ENCODE measurements around the gene FBRSL1. TPM values are rescaled to one million over a fixed set of nuclear protein-coding genes. Genes with fewer than 3 reads are reported as not detected.

The FBRSL1 gene
- total and polyA plus RNA-seq, 10 donors, result 14.3 to 161 (median 49.8) TPM

GRCh38 chr12:132506328-132507160 lies 16.6 kb downstream of the FBRSL1 start:
- TF ChIP-seq POLR2AphosphoS5 (IDR thresholded peaks at IDR 0.05) (peak; percentile 61 to 88 (median 86)), POLR2A (IDR thresholded peaks at IDR 0.05) (peak in 1 of 3 donors; percentile 19), CTCF (IDR thresholded peaks at IDR 0.05 in 8 of 11, conservative IDR thresholded peaks at IDR 0.05 in 3 of 11) (no peak)
- H3K4me3 ChIP-seq, result peak overlapping the region in 2 of 8 donors; percentile 15 to 47
- H3K4me1 ChIP-seq, result peaks cover 47 to 94% (median 72%) of the 10 kb centered on the region in 6 donors
- 20 to 28% (median 21%) methylated on average over 26 to 32 of the region's 32 CpGs for WGBS, 5 donors
- peaks cover 0 to 38% (median 26%) of the 10 kb centered on the region in 6 donors for H3K36me3 ChIP-seq
- no peaks in the 10 kb centered on the region for H3K9me3 ChIP-seq
- DNase-seq, result peak; percentile 93
- peak overlapping the region; percentile 46 to 79 (median 70) for H3K27ac ChIP-seq
- intact Hi-C loops (cut with DNase I; ENCODE audit: low total_unique reads), result no loop called here
- no peaks in the 10 kb centered on the region for H3K27me3 ChIP-seq (replicated peaks in 1 of 7)

DNA sequence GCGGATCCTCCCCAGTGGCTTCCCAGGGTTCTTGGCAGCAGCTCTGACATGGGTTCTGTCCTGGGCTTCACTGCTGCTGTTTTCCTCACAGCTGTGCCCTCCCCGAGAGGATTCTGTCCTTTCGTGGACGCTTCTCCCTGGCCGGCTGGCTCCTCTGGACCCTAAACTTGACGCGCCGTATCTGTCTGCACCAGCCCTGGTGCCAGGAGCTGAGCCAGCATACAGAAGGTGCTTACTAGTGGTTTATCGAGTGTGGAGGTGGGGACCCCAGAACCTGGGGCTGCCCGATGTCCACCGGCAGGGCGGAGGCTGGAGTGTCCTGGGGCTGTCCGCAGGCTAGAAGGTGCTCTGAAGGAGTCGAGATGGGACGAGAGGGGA lies 17.2 kb downstream of the FBRSL1 start:
- no peak for DNase-seq
- intact Hi-C loops (cut with DNase I; ENCODE audit: low total_unique reads), result no loop called here
- peaks cover 0 to 44% (median 28%) of the 10 kb centered on the region in 6 donors for H3K36me3 ChIP-seq
- H3K27me3 ChIP-seq (replicated peaks in 1 of 7), result no peaks in the 10 kb centered on the region
- 44 to 62% (median 53%) methylated on average over 14 to 15 of the region's 15 CpGs for WGBS, 5 donors
- H3K4me3 ChIP-seq, result peak overlapping the region in 2 of 8 donors; percentile 15 to 47
- H3K9me3 ChIP-seq, result no peaks in the 10 kb centered on the region
- peaks cover 46 to 88% (median 66%) of the 10 kb centered on the region in 6 donors for H3K4me1 ChIP-seq
- H3K27ac ChIP-seq, result peak overlapping the region; percentile 46 to 79 (median 70)
- TF ChIP-seq POLR2A (IDR thresholded peaks at IDR 0.05), result no peak
- TF ChIP-seq POLR2AphosphoS5 (IDR thresholded peaks at IDR 0.05), result peak in 1 of 3 donors; percentile 46

- H3K27ac ChIP-seq, result peak overlapping the region in 7 of 8 donors; percentile 51 to 79 (median 73)
- no peak for DNase-seq
- H3K9me3 ChIP-seq, result no peaks in the 10 kb centered on the region
- 88 to 90% (median 89%) methylated on average over 20 to 31 of the region's 31 CpGs for WGBS, 5 donors
- H3K4me1 ChIP-seq, result peaks cover 43 to 81% (median 60%) of the 10 kb centered on the region in 6 donors
- TF ChIP-seq POLR2A (IDR thresholded peaks at IDR 0.05) (no peak), POLR2AphosphoS5 (IDR thresholded peaks at IDR 0.05) (peak in 1 of 3 donors; percentile 47)
- H3K4me3 ChIP-seq, result peak overlapping the region in 1 of 8 donors; percentile 47
- no peaks in the 10 kb centered on the region for H3K27me3 ChIP-seq (replicated peaks in 1 of 7)
- intact Hi-C loops (cut with DNase I; ENCODE audit: low total_unique reads), result no loop called here
- peaks cover 0 to 51% (median 33%) of the 10 kb centered on the region in 6 donors for H3K36me3 ChIP-seq
Observed at GRCh38 chr12:132507656-132508490, 17.9 kb downstream of the FBRSL1 start.

GRCh38 chr12:132508491-132508740 lies 18.5 kb downstream of the FBRSL1 start:
- Histone ChIP-seq H3K4me3 (no peak overlapping the region), H3K9me3 (no peaks in the 10 kb centered on the region), H3K4me1 (peaks cover 38 to 76% (median 55%) of the 10 kb centered on the region in 6 donors), H3K27ac (no peak overlapping the region), H3K27me3 (replicated peaks in 1 of 7) (no peaks in the 10 kb centered on the region), H3K36me3 (peaks cover 0 to 56% (median 33%) of the 10 kb centered on the region in 6 donors)
- TF ChIP-seq CTCF (IDR thresholded peaks at IDR 0.05 in 8 of 11, conservative IDR thresholded peaks at IDR 0.05 in 3 of 11) (no peak), POLR2A (IDR thresholded peaks at IDR 0.05) (no peak), POLR2AphosphoS5 (IDR thresholded peaks at IDR 0.05) (no peak)
- intact Hi-C loops (cut with DNase I; ENCODE audit: low total_unique reads), result no loop called here
- no peak for DNase-seq
- 90 to 95% (median 93%) methylated on average over 9 to 16 of the region's 16 CpGs for WGBS, 5 donors
